ENCODE measurements around the gene TGFBR3. TPM values are rescaled to one million over a fixed set of nuclear protein-coding genes. Genes with fewer than 3 reads are reported as not detected.

Gene TGFBR3
- total RNA-seq, 4 donors from 2014 or later: 32.9 to 138 (median 58.8) TPM

DNA sequence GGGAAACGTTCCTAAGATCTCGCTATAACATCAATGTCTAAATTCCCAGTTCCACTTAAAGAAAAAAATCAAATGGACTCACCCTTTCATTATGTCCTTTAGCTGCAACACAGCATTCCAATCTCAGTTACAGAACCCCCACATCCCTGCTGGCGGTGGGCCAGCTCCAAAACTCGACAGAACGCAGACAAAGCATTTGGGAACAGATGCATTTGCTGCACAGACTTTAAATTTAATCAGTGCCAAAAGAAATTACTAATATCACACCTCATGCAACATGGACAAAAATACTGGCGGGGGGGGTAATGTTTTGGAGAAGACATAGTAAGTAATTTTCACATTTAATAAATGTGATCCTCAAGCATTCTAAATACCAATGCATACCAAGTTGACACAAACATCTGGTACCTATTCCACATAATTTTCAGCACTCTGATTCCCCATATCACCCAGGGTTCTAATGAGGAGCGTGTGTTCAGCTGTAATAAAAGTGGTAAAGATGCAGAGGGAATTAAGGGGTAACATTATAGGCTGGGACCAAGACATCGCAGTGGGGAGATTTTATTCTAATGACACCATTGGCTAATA, 79.7 kb downstream of the TGFBR3 start:
- in situ Hi-C loops (cut with MboI; ENCODE audit: low pct_ligation_motif_present in 1 of 4, low pct_unique_long_range_greater_than_20kb in 1 of 4, low sequenced_read_pairs in 3 of 4) (no loop called here), intact Hi-C loops (cut with DNase I; ENCODE audit: low total_unique reads) (no loop called here)
- peaks cover 7 to 35% (median 16%) of the 10 kb centered on the region in 4 donors for H3K4me1 ChIP-seq
- H3K4me3 ChIP-seq: no peak overlapping the region
- WGBS, 2 donors (ENCODE audit: low coverage in 1 of 2): 45 to 52% methylated on average over 7 to 8 of the region's 8 CpGs
- no peak for DNase-seq
- no peaks in the 10 kb centered on the region for H3K9me3 ChIP-seq
- H3K36me3 ChIP-seq: no peaks in the 10 kb centered on the region
- no peaks in the 10 kb centered on the region for H3K27me3 ChIP-seq
- TF ChIP-seq POLR2AphosphoS5 (IDR thresholded peaks at IDR 0.05): no peak
- no peak for TF ChIP-seq POLR2A (IDR thresholded peaks at IDR 0.05)
- no peak for TF ChIP-seq EP300 (IDR thresholded peaks at IDR 0.05; ENCODE audit: low read depth)
- TF ChIP-seq, protein P1, sequence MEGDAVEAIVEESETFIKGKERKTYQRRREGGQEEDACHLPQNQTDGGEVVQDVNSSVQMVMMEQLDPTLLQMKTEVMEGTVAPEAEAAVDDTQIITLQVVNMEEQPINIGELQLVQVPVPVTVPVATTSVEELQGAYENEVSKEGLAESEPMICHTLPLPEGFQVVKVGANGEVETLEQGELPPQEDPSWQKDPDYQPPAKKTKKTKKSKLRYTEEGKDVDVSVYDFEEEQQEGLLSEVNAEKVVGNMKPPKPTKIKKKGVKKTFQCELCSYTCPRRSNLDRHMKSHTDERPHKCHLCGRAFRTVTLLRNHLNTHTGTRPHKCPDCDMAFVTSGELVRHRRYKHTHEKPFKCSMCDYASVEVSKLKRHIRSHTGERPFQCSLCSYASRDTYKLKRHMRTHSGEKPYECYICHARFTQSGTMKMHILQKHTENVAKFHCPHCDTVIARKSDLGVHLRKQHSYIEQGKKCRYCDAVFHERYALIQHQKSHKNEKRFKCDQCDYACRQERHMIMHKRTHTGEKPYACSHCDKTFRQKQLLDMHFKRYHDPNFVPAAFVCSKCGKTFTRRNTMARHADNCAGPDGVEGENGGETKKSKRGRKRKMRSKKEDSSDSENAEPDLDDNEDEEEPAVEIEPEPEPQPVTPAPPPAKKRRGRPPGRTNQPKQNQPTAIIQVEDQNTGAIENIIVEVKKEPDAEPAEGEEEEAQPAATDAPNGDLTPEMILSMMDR (IDR thresholded peaks at IDR 0.05): no peak
- H3K27ac ChIP-seq: peak overlapping the region in 2 of 4 donors; percentile 14 to 31

DNA sequence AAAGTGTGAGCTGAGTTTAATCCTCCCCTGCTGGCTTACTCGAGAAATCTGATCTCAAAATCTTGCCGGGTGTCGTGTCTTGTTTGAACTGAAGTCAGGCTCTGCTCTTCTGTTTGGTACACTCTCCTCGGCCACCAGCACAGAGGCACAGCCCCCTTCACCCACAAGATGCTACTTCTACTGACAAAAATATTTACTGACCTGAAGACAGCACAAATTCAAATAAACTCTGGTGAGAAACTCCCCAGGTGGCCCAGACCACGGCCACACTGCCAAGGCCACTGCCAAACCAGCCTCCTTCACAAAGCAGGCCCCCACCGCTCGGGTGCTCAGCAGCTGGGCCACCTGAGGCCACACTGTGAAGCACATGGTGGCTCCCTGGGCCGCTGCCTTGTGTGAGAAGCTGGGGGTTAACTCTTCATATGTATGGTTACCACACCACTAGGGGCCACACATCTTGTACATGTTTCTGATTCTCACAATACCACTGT, 80.6 kb downstream of the TGFBR3 start:
- H3K9me3 ChIP-seq: no peaks in the 10 kb centered on the region
- no peak for DNase-seq
- no peaks in the 10 kb centered on the region for H3K36me3 ChIP-seq
- TF ChIP-seq POLR2AphosphoS5 (IDR thresholded peaks at IDR 0.05): no peak
- no peak for TF ChIP-seq POLR2A (IDR thresholded peaks at IDR 0.05)
- TF ChIP-seq EP300 (IDR thresholded peaks at IDR 0.05; ENCODE audit: low read depth): no peak
- TF ChIP-seq, protein P1 (IDR thresholded peaks at IDR 0.05): no peak
- H3K4me1 ChIP-seq: peaks cover 7 to 35% (median 16%) of the 10 kb centered on the region in 4 donors
- in situ Hi-C loops (cut with MboI; ENCODE audit: low pct_ligation_motif_present in 1 of 4, low pct_unique_long_range_greater_than_20kb in 1 of 4, low sequenced_read_pairs in 3 of 4) (no loop called here), intact Hi-C loops (cut with DNase I; ENCODE audit: low total_unique reads) (no loop called here)
- WGBS, 2 donors (ENCODE audit: low coverage in 1 of 2): 69 to 78% methylated on average over 2 to 8 of the region's 8 CpGs
- H3K27ac ChIP-seq: peak overlapping the region in 3 of 4 donors; percentile 14 to 54 (median 31)
- no peaks in the 10 kb centered on the region for H3K27me3 ChIP-seq
- no peak overlapping the region for H3K4me3 ChIP-seq

DNA sequence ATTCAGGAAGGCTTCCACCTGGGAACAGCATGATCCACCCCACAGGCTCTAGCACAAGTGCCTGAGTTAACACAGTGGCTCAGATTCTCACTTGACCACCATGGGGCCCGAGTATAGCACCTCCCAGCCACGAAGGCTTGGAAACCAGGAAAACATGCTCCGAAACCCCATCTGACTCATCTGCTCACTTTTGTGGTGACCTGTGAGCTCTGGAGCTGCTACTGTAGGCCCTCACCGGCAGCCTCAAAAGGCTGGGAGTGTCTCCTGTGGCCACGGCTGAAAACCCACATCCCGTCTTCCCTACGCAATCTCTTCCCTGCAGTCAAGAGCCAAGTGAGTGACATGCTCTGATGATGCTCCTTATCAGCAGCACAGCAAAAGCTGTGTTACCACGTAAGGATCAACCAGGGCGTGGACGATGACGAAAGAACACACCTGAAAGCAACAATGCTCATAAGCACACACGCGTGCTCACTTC, 81.4 kb downstream of the TGFBR3 start:
- 81% methylated on average over 13 of the region's 13 CpGs; no CpG with 5 or more reads in 1 of the 2 donors for WGBS, 2 donors (ENCODE audit: low coverage in 1 of 2)
- H3K9me3 ChIP-seq: no peaks in the 10 kb centered on the region
- DNase-seq: no peak
- peak overlapping the region; percentile 23 to 65 (median 40) for H3K27ac ChIP-seq
- no peaks in the 10 kb centered on the region for H3K27me3 ChIP-seq
- TF ChIP-seq, protein P1 (IDR thresholded peaks at IDR 0.05): no peak
- no peak for TF ChIP-seq POLR2A (IDR thresholded peaks at IDR 0.05)
- TF ChIP-seq EP300 (IDR thresholded peaks at IDR 0.05; ENCODE audit: low read depth): no peak
- TF ChIP-seq POLR2AphosphoS5 (IDR thresholded peaks at IDR 0.05): no peak
- in situ Hi-C loops (cut with MboI; ENCODE audit: low pct_ligation_motif_present in 1 of 4, low pct_unique_long_range_greater_than_20kb in 1 of 4, low sequenced_read_pairs in 3 of 4) (no loop called here), intact Hi-C loops (cut with DNase I; ENCODE audit: low total_unique reads) (no loop called here)
- no peak overlapping the region for H3K4me3 ChIP-seq
- no peaks in the 10 kb centered on the region for H3K36me3 ChIP-seq
- peaks cover 7 to 39% (median 16%) of the 10 kb centered on the region in 4 donors for H3K4me1 ChIP-seq

DNA sequence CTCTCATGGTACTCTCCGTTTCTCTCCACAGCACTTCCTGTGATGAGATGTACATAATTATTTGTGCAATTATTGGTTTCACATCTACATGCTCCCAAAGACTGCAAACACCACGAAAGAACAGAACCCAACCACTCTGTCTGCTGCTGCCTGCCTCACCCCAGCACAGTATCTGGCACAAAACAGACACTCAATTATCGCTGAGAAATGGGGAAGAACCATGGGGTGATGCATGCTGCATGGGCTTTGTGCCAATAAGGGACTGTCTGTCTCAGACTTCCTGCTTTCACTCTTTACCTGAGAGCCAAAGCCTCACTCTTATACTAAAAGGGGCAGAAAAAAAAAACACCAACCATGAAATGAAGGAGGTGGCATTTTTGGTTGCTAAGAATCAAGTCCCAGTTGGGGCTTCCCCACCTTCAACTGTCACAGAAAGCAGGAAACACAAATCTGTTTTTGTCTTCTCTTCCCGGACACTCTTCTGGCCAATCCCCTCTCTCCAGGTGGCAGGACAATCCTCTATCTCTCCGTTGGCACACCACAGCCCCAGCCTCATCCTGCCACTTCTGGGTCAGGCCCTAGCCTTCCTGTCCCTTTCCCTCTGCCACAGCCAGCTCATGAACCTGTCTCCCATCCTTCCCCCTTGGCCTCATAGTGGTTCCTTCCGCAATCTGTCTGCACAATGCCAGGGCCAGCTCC, 82.0 kb downstream of the TGFBR3 start:
- in situ Hi-C loops (cut with MboI; ENCODE audit: low pct_ligation_motif_present in 1 of 4, low pct_unique_long_range_greater_than_20kb in 1 of 4, low sequenced_read_pairs in 3 of 4): no loop called here
- peak overlapping the region; percentile 23 to 65 (median 40) for H3K27ac ChIP-seq

More for the DNA sequence above, 82.0 kb downstream of the TGFBR3 start:
- intact Hi-C loops (cut with DNase I; ENCODE audit: low total_unique reads): no loop called here
- peak; percentile 30 for DNase-seq
- no peak overlapping the region for H3K4me3 ChIP-seq
- H3K4me1 ChIP-seq: peaks cover 7 to 37% (median 16%) of the 10 kb centered on the region in 4 donors
- TF ChIP-seq, protein P1 (IDR thresholded peaks at IDR 0.05): no peak
- TF ChIP-seq EP300 (IDR thresholded peaks at IDR 0.05; ENCODE audit: low read depth) (no peak), POLR2A (IDR thresholded peaks at IDR 0.05) (no peak), POLR2AphosphoS5 (IDR thresholded peaks at IDR 0.05) (no peak)
- no peaks in the 10 kb centered on the region for H3K9me3 ChIP-seq
- WGBS, 2 donors (ENCODE audit: low coverage in 1 of 2): 29 to 43% methylated on average over 2 to 6 of the region's 6 CpGs
- H3K36me3 ChIP-seq: no peaks in the 10 kb centered on the region
- H3K27me3 ChIP-seq: no peaks in the 10 kb centered on the region
